Calu3 (cell line): Measurements from ENCODE around the gene FZD2. TPM values are rescaled to one million over a fixed set of nuclear protein-coding genes. Genes with fewer than 3 reads are reported as not detected.
A peak's percentile ranks its signal among the peaks of the same experiment; 100 is the strongest.
"Not testable (repeated sequence)": the region's sequence is repeated elsewhere in the genome, so short reads cannot be mapped to it uniquely, and the experiment has no call there.

Source experiments
- BruUV-seq: library from RNA; stranded (reverse); fragments of 400-500 nt; replicated peaks from 2 replicates; lab custom pipeline; 2021; lab: Mats Ljungman, UMichigan
- CTCF ChIA-PET: fragments of 300-600 bp; sonication (Branson Sonifier 250); formaldehyde crosslinking; loops from one replicate; lab custom pipeline; 2022; ENCODE audit warnings: antibody characterized with exemption; lab: Charles Lee
- DNase-seq: peaks from one replicate; pipeline ENCODE4 v3.0.0; 2022
- H3K27ac Mint-ChIP-seq: one replicate; pipeline ENCODE4 v1.8.0; 2022; ENCODE audit warnings: mixed read lengths; ENCODE audit not compliant: unreplicated experiment
- H3K27me3 Mint-ChIP-seq: one replicate; pipeline ENCODE4 v1.8.0; 2022; ENCODE audit warnings: mixed read lengths; ENCODE audit not compliant: unreplicated experiment
- H3K36me3 Mint-ChIP-seq: one replicate; pipeline ENCODE4 v1.8.0; 2022; ENCODE audit warnings: mild to moderate bottlenecking, moderate library complexity, mixed read lengths; ENCODE audit not compliant: insufficient read depth, unreplicated experiment
- H3K4me1 Mint-ChIP-seq: one replicate; pipeline ENCODE4 v1.8.0; 2022; ENCODE audit warnings: mild to moderate bottlenecking, low read depth, mixed read lengths; ENCODE audit not compliant: unreplicated experiment
- H3K4me3 Mint-ChIP-seq: one replicate; pipeline ENCODE4 v1.8.0; 2022; ENCODE audit warnings: mild to moderate bottlenecking, low read depth, moderate library complexity, mixed read lengths; ENCODE audit not compliant: unreplicated experiment
- H3K9me3 Mint-ChIP-seq: one replicate; pipeline ENCODE4 v1.8.0; 2022; ENCODE audit warnings: low read depth, mixed read lengths; ENCODE audit not compliant: unreplicated experiment
- intact Hi-C: fragments of 100-400 bp; cut with micrococcal nuclease; formaldehyde crosslinking; loops from one replicate; pipeline ENCODE4 v1.10.0; 2022; ENCODE audit not compliant: unreplicated experiment
- total RNA-seq: library from RNA; stranded (reverse); gene quantifications from 2 replicates; pipeline ENCODE4 v1.2.3, GENCODE V29; 2022
- TF ChIP-seq, protein P1 (sequence below): fragments of 200-600 bp; IDR thresholded peaks from one replicate; pipeline ENCODE4 v1.8.0; 2022; ENCODE audit warnings: antibody characterized with exemption; ENCODE audit not compliant: unreplicated experiment

The FZD2 gene
- total RNA-seq, 1 experiment from 2014 or later, result 35.8 TPM

GRCh38 chr17:44530896-44531418 lies 26.3 kb upstream of the FZD2 start:
- no TSS peak for BruUV-seq
- CTCF ChIA-PET, result interaction anchor here (0.7 to 3.4 kb wide), 3 partner anchors 8 to 322 kb away, joined by 4 to 14 read pairs (median 7); no protein-coding TSS in a partner anchor
- TF ChIP-seq, protein P1, sequence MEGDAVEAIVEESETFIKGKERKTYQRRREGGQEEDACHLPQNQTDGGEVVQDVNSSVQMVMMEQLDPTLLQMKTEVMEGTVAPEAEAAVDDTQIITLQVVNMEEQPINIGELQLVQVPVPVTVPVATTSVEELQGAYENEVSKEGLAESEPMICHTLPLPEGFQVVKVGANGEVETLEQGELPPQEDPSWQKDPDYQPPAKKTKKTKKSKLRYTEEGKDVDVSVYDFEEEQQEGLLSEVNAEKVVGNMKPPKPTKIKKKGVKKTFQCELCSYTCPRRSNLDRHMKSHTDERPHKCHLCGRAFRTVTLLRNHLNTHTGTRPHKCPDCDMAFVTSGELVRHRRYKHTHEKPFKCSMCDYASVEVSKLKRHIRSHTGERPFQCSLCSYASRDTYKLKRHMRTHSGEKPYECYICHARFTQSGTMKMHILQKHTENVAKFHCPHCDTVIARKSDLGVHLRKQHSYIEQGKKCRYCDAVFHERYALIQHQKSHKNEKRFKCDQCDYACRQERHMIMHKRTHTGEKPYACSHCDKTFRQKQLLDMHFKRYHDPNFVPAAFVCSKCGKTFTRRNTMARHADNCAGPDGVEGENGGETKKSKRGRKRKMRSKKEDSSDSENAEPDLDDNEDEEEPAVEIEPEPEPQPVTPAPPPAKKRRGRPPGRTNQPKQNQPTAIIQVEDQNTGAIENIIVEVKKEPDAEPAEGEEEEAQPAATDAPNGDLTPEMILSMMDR, result no peak

GRCh38 chr17:44533533-44534246 lies 23.6 kb upstream of the FZD2 start:
- peaks cover 26% of the 10 kb centered on the region for H3K27me3 Mint-ChIP-seq
- peak; percentile 96 for DNase-seq
- peaks cover 33% of the 10 kb centered on the region for H3K4me1 Mint-ChIP-seq
- no TSS peak for BruUV-seq
- no peaks in the 10 kb centered on the region for H3K36me3 Mint-ChIP-seq
- CTCF ChIA-PET, result interaction anchor here (0.6 to 3.4 kb wide), 11 partner anchors 10 to 155 kb away, joined by 3 to 19 read pairs (median 3); no protein-coding TSS in a partner anchor
- peak overlapping the region; percentile 1 for H3K27ac Mint-ChIP-seq
- H3K9me3 Mint-ChIP-seq, result no peaks in the 10 kb centered on the region
- TF ChIP-seq, protein P1, result peak; percentile 98
- no peak overlapping the region for H3K4me3 Mint-ChIP-seq
- intact Hi-C loops, result loop anchor here (1.0 kb wide), 2 partner anchors 103 to 139 kb away; no protein-coding TSS in a partner anchor

More at GRCh38 chr17:44530896-44531418, 26.3 kb upstream of the FZD2 start:
- intact Hi-C loops, result no loop called here
- Mint-ChIP-seq H3K4me1 (peaks cover 27% of the 10 kb centered on the region), H3K9me3 (no peaks in the 10 kb centered on the region), H3K4me3 (no peak overlapping the region), H3K27ac (no peak overlapping the region), H3K27me3 (peaks cover 26% of the 10 kb centered on the region), H3K36me3 (no peaks in the 10 kb centered on the region)
- no peak for DNase-seq

DNA sequence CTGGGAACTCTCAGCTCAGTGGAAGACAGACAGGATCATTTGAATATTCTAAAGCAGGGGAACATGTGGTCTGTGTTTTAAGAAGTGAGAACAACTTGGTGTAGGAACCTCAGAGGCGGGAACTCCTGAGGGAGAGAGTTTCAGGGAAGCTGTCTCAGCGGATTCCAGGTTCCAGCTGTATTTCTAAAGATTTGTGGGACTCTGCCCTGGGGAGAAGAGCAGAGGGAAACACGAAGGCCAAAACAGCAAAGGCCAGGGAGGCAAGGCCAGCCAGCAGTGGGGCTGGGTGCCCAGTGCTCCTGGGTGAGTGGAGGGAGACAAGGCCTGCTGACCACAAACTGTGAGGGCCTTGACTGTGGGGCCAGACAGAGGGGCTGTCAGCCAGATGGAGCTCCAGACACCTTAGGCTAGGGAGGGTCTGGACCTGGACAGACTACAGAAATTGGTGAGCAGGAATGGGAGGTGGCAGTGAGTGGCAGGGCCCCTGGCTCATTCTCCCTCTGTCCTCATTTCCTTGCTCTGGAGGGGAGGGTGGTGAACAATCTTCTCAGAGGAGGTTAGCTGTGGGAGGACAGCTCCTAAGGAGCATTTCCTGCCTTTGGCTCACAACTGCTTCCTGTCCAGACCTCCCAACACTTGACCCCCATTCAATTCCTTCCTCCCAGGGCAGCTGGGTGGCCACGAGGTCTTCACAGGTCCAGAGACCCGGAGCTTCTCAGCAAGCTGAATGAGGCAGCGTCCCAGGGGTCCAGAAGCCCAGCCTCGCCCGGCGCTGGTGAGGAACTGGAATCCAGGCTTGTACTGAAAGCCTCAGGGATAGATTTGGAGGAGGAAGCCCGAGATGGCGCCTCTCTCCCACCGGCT lies 21.0 kb upstream of the FZD2 start:
- DNase-seq, result no peak
- BruUV-seq, result no TSS peak
- Mint-ChIP-seq H3K4me1 (peaks cover 33% of the 10 kb centered on the region), H3K9me3 (no peaks in the 10 kb centered on the region), H3K36me3 (no peaks in the 10 kb centered on the region), H3K4me3 (no peak overlapping the region), H3K27me3 (peaks cover 22% of the 10 kb centered on the region), H3K27ac (peak overlapping the region; percentile 7)
- intact Hi-C loops, result no loop called here
- CTCF ChIA-PET, result interaction anchor here (1.0 to 1.5 kb wide), 2 partner anchors 31 to 120 kb away, joined by 3 to 5 read pairs; partner anchors contain the start of gene MEIOC
- TF ChIP-seq, protein P1, result no peak

DNA sequence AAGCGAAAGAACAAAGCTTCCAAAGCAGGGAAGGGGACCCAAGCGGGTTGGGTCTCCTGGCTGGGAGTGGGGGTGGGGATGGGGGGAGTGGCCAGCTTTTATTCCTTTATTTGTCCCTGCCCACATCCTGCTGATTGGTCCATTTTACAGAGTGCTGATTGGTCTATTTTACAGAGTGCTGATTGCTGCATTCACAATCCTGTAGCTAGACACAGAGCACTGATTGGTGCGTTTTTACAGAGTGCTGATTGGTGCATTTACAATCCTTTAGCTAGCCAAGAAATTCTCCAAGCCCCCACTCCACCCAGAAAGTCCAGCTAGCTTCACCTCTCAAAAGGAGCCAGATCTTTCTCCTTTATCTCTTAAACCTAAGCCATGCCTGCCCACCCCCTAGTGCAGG lies 19.4 kb upstream of the FZD2 start:
- CTCF ChIA-PET, result interaction anchor here (0.6 kb wide), 1 partner anchor 89 kb away, joined by 3 read pairs; no protein-coding TSS in a partner anchor
- H3K4me1 Mint-ChIP-seq, result peaks cover 48% of the 10 kb centered on the region
- H3K4me3 Mint-ChIP-seq, H3K27ac Mint-ChIP-seq, H3K9me3 Mint-ChIP-seq, H3K27me3 Mint-ChIP-seq, BruUV-seq, DNase-seq, intact Hi-C loops, H3K36me3 Mint-ChIP-seq: not testable (repeated sequence)
